Muscle of arm (tissue), 12 donors: ENCODE results near the gene STK33. TPM values are rescaled to one million over a fixed set of nuclear protein-coding genes. Genes with fewer than 3 reads are reported as not detected.

Experiments used
- DNase-seq: peaks from one replicate; pipeline ENCODE4 v3.0.0-alpha.2; 2013
- polyA plus RNA-seq, 12 donors: library from polyadenylated mRNA; unstranded; fragments of 120-200 nt; gene quantifications; one replicate each; pipeline ENCODE4 v1.2.1, GENCODE V29; 2013; ENCODE audit not compliant: insufficient read length in 12 of 12

Gene STK33
- polyA plus RNA-seq, 12 donors = 2.0 to 7.2 (median 3.7) TPM; not detected in 2

DNA sequence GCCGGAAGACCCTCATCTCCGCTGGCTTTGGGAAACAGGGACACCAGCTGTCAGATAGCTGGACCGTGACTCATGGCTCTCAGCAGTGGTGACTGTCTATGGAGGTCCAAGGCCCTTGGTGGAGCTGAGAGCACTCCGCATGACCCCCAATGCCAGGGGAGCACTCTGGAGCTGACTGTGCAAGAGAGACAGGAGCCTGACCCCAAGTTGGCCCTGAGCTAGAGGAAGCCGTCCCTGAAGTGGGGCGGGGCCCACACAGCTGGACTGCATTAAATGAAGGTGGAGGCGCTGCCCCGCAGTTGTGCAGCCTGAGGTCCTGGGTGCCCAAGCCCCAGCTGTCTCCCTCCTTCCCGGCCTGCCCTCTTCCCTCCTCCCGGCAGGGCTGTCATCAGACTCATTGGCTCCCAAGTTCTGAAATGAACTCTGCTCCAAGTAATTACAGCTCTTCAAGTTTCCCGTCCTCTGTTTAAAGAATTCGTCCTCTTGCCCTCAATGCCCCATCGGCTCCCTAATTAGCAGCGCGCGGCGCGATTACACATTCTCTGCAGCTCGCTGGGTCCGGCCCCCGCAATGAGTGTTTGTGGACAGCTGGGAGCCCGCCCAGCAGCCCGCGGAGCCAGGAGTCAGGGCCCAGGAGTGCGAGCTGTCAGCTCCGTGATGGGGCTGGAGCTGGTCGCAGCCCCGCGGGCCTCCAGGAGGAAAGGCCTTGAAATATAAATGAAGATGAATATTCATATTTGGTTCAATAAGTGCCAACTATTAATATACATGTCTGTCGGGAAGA, 237.1 kb downstream of the STK33 start:
- DNase-seq = peak; percentile 20

DNA sequence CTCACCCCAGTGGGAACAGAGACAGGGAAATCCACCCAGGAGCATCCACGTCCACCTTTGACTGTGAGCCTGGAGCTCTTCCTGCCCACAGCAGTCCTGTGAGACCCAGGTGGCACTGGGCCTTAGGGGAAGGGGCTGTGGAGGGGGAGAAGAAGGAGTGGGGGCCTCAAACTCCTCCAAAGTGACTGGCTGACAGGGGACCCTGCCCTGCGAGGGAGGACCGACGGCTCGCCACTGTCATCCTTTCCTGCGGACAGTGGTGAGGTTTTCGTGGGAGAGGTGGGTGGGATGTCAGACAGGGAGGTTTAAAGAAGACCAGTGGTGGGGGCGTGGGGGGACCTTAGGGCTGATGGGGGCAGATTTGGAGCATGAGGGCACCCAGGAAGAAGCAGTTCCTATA, 237.8 kb downstream of the STK33 start:
- DNase-seq = no peak

DNA sequence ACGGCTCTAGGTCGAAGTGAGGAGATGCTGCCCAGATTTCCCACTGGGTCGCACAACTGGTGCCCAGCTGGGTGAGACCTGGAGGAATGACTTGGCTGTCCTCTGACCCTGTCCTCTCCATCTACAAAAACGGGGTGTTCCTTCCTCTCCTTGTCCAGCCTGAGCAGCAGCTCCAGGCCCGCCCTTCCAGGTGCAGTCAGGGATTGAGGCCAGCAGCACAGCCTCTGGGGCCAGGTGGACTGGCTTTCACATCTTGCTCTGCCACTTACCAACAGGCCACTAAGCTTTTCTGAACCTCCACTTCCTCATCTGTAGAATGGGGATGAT, 238.6 kb downstream of the STK33 start:
- no peak for DNase-seq

DNA sequence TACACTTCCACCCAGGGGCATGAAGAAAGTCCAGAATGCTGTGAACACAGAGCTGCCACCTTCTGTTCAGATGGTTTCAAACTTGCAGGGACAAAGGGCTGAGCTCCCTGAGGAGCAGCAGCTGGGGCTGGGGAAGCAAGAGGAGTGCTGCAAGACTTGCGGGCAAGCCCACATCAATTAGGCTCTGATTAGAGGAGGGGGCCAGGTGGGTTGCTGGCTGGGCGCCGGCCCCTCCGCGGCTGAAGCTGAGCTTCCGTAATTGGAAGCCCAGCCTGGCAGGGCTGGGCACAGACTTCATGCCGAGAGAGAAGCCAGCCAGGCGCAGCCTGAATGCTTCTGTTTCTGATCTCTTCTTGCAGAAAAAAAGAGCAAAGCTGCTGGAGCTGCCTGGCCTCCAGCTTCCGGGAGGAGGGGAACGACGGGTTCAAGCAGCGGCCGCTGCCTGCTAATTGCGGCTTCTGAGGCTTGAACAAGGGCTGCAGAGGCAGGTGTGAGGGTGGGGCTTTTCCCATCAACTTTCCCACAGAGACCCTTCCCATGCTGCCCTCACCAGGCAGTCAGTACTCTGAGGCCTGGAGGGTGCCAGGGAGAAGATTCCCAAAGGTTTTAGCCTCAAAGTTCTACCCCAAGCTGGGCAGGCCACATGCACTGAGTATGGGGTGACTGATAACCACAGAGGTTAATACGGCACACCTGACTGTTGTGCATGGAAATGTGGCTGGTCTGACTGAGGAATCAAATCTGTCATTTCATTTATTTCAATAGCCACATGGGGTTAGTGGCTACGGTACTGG, 239.2 kb downstream of the STK33 start:
- DNase-seq = no peak

DNA sequence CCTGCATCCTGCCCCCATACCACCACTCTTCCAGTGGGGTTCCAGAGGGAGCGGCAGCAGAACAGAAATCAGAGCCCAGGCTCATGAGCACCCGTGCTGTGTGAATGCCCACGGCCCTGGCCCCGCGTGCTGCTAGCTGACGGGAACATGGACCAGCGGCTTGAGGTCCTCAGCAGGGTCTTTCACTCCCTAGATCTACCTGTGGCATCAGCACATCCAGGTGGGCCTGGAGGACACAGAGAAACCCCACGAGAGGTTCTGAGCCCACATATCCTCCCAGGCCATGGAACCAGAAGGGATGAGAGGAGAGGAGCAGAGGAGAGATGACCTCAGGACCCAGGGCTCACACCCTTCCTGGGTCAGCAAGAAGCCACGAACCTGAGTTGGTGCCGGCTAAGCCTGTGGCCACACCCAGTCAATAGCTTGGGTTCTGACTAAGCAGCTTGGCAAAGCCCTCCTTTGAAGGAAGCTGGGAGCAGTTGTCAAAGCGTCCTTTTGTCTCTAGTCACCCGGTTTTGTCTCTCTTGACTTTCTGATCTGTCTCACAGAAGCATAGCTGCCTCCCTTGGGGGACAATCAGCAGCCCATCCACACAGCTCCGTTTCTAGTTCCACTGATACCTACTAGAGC, 241.0 kb downstream of the STK33 start:
- DNase-seq = no peak

DNA sequence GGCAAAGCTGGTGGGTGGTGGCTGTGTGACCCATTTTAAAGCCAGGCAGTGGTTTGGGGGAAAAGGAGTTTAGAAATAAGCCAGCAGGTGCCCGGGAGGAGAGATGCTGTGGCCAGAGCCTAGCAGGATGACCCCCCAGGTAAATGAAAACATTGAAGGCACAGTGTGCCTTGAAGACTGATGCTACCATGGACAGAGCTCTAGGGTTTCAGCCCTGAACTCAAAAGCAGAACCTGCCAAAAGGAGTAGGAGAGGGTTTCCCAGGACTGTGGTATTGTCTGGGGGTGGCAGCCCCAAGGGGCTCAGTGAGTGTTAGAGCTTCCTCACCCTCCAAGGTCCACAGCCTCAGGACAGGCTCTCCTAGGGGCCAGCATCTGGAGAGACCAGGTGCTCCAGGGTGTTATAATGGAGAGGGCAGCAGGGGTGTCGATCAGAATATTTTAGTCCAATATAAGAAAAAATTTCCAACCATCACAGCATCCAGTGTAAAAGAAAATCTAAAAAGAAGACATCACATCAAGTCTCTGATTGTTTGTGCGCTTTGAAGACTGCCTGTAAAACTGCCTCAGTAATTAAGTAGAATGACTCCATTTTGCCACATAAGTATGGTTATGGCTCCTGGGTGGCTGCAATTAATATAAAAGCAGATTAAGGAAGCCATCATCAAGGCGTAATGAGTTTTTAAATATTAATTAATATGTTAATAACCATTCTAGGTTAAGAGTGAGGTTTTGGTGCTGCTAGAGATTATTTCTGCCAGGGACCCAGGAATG, 241.7 kb downstream of the STK33 start:
- no peak for DNase-seq

DNA sequence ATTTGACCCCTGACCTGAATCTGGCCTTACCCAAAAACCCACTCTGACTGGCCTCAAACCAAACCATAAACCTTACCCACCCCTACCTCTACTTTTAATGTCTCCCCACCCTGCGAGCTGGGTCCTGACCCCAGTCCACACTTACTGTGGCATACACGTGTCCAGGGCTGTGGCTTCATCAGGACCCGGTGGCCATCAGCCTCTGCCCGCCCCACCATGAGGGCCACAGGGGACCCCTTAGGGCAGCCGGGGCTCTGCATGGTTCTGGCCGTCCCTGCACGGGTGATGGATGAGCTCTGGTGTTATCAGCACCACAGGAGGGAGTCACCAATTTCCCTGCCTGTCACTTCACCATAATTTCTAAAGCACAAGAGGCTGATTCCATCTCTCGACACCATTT, 242.8 kb downstream of the STK33 start:
- no peak for DNase-seq

DNA sequence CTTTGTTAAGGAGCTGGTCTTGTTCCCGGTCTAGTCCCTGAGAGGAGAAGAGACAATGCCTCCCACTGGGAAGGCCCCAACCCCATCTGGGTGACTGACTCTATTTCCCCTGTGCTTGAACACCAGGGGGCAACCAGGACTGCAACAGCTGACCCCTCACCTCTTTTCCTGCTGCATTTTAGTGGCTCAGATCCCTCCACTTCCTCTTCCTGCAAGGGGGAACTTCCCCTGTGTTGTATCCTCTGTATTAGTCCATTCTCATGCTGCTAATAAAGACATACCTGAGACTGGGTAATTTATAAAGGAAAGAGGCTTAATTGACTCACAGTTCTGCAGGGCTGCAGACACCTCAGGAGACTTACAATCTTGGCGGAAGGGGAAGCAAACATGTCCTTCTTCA, 246.1 kb downstream of the STK33 start:
- no peak for DNase-seq

DNA sequence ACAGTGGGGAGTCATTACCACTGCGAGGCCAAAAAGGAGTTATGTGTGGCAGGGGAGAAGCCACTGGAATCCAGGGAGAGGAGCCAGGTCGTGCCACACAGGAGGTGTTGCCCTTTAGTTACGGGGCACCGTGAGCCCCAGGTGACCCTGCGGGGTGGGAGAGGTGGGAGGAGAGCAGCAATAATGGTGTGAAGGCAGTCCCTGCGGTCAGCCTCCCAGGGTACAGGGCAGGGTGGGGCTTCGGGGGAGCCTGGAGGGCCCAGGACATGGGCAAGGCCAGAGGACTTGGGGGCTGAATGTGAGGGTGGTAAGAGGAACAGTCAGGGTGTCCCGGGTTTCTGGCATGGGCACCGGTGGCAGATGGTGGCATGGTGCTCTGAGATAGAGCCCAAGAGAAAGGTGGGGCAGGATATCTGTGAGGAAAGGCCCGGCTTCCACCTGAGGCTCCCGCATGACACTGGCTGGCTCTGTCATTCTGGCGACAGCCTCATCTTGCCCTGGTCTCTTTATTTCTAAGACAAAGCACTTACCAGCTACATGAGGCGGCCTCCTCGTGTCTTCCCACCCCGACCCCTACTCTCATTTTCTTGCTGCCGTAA, 247.8 kb downstream of the STK33 start:
- no peak for DNase-seq

DNA sequence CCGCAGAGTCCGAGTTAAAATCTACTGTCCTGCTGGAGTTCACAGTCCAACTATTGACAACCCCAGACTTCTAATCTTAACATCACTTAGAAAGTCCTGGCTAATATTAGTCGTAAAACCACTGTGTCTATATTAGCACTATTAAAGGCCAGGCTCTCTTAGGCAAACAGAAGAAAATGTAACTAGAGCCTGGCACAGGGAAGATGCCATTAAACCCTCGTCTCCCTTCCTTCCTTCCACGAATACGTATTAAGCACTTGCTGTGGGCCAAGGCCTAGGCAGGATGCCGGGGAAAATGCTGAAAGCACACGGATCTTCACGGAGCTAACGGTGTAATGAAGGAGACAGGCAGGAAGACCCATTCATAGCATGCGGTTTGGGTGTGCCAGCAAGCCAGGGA, 248.8 kb downstream of the STK33 start:
- no peak for DNase-seq

DNA sequence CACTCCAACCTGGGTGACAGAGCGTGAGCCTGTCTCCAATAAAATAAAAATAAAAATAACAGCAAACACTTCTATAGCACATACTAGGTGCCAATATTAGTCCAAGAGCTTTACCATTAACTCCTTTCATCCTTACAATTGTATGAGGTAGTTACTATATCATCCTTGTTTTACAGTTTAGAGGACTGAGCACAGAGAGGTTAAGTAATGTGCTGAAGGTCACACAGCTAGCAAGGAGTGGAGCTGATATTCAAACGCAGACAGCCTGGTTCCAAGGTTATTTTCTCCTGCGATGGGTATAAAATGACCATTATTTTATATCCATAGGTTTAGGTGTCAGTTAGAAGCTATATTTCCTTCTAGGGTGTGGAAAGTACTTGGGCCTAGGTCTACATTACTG, 249.7 kb downstream of the STK33 start:
- DNase-seq = no peak

DNA sequence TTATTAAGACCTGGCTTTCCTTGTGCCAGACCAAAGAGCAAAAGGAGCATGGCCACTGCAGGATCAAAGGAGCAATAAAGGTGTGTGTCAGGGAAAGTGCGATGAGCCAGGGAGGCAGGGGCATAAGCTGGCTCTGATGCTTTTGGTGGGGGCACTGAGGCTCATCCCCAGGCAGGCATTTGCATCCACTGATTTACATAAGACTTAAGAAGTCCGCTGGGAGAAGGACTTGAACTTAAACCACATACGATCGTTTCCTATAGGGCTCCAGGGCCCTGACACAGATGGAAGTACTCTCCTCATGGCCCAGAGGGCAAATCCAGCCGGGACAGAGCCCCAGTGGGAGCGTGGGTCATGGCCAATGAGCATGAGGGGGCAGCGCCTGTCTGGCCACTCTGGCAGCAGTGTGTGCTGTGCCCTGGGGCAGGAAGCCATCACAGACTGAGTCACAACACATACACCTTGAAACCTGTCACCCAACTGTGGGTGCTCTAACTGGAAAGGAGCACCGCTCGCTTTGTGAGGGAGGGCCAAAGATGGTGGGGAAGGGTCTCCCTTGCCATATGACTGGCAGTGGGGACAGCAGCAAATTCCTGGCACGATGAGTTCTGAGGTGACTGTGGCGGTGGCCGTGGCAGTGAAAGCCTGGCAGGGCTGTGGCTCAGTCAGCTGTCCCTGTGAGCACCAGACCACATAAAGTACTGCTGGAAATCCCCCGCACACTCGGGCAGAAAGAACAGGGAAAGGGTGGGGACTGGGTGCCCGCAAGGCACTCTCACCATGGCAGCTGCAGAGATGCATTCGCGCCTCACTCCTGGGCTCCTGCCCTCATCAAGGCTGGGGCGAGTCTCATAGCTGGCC, 251.0 kb downstream of the STK33 start:
- DNase-seq = no peak

DNA sequence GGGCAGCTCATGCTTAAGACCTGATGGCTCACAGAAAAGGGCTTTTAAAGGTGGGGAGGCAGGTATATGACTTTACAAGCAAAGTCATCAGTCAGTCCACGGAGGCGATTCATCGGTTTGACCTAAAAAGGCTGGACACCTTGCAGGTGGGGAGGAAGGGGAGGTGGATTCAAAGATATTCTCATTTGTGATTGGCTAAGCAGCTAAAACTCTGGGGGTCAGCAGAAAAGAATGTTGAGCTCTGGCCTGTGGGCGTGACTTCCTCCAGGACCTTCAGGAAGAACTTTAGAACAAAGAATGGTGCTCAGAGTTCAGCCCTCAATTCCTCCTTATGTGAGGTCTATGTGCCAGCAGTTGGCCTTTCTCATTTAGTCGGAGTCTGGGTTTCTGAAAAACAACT, 252.0 kb downstream of the STK33 start:
- DNase-seq = no peak

Other genes starting within 250 kb of the STK33 start
- gene TRIM66, start 88.4 kb upstream of the STK33 start, polyA plus RNA-seq = 10 to 100 TPM in 1 of 12 donors, 1 to 10 TPM in 10, not detected in 1; 1.4 to 10.5 (median 3.3) TPM
- 1,000 to 10,000 TPM; 1,657 to 4,063 (median 3,244) TPM for gene RPL27A, start 88.6 kb upstream of the STK33 start, polyA plus RNA-seq